NCI-H2107 treated with DMSO at 0.1 percent for 48 hours (cell line): Measurements from ENCODE around the gene ZNF277.

Experiments
- DNase-seq: peaks from one replicate; lab custom pipeline; 2025; ENCODE audit not compliant: unreplicated experiment; lab: John Stamatoyannopoulos, UW

ZNF277 gene

DNA sequence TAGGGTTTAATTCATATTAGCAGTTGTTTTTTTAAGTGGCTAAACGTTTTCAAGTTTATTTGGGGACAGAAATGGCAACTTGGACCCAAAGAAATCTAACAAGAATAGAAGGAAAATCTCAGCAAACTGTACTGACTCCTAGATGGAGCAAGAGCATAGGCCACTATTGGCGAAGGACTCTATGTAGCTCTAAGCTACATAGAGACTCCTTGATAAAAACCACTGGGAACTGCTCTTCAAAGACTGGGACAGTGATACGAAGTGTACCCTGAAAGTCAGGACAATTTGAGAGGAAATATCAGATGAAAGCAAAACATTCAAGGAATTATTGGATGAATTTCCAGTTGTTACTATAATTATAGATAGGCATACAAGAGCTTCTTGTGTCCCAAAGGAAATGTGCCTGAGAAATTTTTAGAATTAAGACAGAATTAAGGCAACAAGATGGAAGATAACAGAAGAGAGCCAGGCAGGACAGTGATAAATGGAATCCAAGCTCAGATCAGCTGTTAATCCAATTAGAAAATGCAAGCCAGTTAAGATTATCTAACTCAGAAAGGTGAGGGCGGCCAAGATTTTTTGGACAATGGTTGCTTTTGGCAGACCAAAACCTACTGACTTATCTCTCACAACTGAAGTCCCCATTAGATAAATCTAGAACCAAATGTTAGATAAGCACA, 140.0 kb downstream of the ZNF277 start:
- DNase-seq = no peak

DNA sequence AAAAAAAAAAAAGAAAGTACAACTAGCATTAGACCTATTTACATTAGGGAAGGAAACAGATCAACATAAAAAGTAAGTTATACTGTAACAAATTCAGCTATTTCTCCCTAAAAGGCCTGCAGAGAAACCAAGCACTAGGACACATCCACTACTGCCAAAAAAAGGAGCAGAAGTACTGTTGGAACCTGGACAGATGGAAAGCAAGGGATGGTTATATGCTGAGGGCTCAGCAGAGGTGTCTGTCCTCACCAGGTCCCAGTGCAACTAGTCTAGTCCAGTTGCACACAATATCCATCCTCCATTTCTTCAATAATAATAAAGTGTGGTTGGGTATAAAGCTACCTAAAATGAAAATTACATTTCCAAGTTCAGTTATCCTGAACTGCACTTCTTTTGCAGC, 140.6 kb downstream of the ZNF277 start:
- no peak for DNase-seq

DNA sequence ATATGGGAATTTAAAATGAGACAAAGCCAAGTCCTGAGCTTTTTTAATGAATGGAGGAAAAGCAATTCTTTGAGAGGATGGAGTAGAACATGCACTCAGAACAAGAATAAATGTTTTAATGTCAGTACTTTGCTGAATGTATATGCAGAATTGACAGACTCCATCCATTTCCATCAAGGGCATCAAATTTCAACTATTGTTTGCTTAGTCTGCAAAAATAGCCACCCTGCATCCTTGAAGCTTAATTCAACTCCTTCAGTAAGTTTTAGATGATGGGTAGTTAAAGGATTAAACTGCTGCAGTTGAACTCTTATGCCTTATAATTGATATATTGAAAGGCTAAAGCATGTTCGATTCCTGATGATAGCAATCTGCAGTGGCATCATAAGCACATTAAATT, 144.1 kb downstream of the ZNF277 start:
- DNase-seq = peak; percentile 35

DNA sequence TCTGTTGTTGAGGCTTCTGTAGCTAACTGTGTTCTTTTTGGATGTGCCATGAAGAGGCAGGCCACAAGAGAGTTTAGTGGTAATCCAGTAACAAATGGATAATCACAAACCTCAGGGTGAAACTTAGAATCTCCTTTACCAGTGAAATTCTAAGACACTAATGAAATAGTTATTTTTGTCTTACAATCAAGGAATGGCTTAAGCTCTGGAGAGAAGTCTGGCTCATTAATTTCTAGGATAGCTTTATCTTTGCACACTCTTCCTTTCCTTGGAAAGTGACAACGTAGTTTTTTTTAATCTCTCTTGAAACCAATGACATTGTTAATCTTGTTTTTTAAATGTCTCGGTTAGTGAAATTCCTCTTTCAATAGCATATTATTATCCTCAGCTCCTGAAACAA, 150.1 kb downstream of the ZNF277 start:
- DNase-seq = no peak

DNA sequence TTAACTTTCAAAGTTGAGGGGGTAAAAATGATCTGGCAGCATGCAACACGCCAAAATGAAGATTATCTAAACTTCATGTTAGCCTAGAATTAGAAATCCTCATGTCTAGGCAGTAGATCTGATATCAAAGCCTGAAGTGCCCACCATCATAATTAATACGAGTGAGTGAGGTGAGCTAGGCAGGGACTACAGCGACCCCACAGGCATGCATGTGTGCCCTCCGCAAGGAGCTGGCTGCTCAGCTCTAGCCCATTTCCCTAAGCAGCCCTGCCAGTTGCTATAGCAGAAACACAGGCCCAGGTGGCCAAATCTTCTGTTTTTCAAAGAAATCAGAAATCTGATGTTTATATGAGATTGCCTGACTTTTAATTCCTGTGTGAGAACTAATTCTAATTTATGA, 150.6 kb downstream of the ZNF277 start:
- DNase-seq = no peak

DNA sequence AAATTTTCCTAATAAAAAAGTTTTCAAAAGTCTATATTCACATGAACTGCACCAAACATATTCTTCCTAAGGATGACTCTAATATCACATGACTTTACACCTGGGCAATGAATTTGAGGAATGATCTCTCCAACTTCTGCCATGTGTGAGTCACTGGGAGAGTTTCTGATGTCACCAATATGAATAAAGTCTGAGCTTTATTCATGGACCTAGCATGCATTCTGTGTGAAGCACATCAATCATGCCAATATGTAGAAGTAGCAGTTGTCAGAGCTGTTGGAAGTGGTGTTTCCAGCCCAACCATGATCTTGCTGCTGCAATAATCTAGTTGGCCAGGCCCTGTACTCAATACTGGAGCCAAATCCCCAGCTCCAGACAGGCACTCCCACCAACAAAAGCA, 152.0 kb downstream of the ZNF277 start:
- no peak for DNase-seq

DNA sequence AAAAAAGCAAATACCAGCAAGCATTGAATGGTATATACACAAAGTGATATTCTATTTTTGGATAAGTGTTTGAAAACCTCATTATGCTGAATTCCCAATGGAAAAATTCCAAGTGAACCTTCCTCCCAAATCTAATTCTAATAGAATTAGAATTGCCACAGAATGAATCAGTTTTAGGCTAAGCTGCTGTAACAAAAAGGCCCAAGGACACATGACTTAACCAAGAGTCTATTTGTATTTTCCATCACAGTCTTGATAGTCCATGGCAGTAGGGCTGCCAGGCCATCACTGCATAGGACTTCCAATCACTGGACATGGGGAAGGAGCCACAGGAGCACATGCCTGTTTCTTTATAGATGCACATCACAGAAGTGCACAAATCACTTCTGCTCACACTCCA, 152.6 kb downstream of the ZNF277 start:
- DNase-seq = no peak

DNA sequence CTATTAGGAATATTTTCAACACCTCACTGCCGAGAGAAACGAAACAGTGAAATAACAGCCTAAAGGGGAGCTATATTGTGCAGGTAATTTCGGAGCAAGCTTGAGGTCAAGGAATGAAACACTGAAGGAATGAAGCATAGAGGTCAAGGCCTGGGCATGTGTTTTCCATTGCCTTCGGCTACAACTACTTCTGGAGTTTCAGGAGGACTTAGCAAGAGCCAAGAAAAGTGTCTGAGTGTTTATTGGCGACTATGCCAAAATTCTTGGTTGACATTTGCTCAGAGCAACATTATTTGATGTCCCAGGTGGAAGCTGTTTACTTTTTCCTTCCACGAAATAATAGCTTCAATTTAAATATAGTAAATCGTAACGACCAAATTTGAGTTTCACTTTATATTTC, 154.2 kb downstream of the ZNF277 start:
- no peak for DNase-seq

DNA sequence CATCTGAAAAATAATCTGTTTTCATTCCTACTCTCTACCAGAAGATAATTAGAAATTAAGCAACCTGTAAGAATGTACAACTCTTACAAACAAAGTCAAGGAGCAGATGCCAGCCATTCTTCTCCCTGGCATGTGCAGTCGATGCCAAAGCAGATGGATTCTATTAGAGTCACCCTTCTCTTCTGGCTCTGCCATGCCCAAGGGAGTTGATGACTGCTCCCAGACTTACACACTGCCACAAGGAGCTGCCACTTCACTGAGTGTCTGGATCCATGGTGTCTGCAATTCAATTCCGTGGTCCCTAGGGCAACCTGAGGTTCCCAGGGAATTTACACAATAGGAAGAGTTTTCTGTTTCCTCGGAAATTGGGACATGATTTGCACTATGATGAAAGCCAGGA, 154.7 kb downstream of the ZNF277 start:
- DNase-seq = no peak

DNA sequence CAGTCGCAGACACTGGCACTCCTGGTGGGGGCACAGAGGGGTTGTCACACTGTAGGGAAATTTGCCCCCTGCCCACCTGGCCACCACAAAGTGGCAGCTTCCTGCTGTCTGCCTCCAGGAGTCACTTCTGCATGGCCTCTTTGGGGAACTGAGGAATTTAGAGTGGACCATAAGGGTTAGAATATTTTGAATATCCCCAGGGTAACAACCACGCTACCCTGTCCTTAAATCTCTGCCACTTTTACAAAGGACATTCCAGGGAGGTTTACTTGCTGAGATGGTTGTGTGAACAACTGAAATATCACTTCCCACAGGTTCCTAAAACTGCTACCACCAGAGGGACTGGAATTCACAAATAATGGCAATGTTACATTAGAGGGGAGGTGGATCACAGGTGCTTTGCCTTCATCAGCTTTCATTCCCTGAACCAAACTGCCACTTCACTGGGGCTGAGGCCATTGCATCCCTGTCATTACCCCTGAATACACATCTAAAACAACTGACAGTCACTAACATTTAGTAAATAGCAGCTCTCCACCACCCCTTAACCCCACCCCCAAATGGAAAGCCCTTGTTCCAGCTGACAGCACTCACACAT, 155.7 kb downstream of the ZNF277 start:
- DNase-seq = peak; percentile 80

DNA sequence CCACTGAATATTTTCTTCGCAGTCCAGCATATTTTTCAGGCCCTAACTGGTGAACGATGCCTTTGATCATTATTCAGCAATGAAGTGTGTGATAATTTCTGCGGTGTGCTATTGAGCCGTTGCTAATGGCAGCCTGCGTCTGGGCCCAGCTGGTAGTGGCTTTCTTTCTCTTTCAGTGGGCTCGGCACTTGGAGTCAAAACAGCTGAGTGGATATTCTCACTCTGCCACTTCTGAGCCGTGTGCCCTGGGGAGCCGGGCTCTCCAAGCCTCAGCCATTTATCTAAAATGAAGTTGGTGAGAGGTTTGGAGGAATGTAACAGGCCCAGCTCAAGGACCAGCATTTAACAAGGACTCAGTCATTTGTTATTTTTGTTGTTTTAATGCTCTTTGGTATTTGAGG, 156.2 kb downstream of the ZNF277 start:
- DNase-seq = peak; percentile 84

DNA sequence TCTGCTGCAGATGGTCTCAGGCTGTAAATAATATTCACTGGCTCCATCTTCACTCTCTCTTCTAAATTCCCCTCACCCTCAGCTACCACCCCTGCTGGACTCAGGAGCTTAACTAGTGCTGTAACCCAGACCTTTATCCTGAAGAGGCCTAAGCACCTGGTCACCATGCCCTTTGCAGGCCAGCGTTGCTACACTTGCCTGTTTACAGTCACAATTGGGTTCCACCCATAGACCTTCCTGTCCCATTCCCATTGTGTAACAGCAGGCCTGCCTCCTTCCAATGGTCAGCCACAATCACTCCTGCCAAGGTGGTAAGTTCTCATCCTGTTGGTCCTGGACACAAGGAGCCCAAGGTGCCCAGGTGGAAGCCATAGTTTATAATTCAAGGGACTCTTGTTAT, 157.9 kb downstream of the ZNF277 start:
- no peak for DNase-seq

DNA sequence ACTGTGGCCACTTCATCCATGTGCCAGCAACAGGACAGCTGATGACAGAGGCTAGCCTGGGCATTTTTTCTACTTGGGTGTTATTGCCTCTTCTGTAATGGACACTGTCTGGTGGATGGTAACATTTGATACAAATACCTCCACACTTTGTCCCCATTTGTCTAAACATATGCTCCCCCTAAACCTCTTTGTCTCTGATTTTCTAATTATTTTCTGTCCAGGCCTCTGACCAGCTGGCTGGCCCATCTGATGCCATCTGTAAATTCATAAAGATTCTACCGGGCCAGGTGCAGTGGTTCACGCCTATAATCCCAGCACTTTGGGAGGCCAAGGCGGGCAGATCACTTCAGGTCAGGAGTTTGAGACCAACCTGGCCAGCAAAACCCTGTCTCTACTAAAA, 159.1 kb downstream of the ZNF277 start:
- no peak for DNase-seq

DNA sequence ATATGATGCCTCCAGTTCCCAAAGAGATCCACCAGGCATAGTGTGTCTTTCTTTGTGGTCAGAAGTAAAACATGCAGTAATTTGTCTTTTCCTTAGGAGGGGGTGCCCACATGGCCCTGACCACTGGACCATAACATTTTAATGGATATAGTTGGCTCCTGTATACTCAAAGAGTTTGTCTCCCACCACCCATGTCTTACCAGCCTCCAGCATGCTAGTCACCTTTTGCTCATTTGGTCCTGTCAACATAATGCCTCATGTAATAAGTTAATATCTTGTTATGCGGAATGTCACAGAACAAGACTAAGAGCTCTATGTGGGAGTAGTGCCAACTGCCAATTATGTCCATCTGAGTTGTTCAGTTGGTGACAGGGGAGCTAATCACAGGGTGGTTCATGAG, 160.4 kb downstream of the ZNF277 start:
- DNase-seq = no peak

DNA sequence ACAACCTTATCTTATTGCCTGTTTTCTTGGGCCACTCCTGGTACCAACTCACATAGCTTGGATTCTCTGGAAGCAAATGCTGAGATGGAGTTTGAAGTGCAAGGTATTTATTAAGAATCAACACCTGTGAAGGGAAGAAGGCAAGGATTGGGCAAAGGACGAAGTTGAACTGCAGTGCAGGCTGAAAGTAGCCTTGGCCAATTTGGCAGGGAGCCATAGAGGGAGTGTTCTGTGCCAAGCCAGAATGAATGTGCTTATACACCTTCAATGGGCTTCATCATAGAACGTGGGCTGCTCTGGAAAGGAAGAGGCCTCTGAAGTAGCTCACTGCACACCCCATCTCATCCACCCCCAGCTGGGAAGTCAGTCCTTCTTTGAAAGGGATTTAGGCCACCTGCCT, 163.9 kb downstream of the ZNF277 start:
- DNase-seq = peak; percentile 79

DNA sequence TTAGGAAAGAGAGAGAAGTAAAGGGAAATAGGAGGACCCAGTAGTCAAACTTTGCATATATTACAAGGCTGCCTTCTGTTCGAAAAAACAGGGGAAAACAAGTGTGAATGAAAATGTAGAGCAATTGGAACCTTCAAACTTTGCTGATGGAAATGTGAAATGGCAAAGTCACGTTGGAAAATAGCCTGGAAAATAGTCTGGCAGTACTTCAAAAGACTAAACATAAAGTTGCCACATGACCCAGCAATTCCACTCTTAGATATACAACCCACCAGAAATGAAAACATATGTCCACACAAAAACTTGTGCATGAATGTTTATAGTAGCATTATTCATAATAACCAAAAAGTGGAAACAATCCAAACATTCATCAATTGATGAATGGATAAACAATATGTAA, 165.2 kb downstream of the ZNF277 start:
- DNase-seq = no peak

DNA sequence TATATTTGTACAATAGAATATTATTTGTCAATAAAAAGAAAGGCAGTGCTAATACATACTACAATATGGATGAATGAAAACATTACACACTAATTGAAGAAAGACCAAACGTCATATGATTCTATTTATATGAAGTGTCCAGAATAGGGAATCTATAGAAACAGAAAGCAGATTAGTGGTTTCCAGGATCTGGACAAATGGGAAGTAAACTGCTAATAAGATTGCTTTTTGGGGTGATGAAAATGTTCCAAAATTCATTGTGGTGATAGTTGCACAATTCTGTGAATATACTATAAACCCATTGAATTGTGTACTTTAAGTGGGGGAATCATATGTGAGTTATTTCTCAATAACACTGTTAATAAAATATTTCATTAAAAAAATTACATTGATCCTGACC, 165.6 kb downstream of the ZNF277 start:
- DNase-seq = no peak

DNA sequence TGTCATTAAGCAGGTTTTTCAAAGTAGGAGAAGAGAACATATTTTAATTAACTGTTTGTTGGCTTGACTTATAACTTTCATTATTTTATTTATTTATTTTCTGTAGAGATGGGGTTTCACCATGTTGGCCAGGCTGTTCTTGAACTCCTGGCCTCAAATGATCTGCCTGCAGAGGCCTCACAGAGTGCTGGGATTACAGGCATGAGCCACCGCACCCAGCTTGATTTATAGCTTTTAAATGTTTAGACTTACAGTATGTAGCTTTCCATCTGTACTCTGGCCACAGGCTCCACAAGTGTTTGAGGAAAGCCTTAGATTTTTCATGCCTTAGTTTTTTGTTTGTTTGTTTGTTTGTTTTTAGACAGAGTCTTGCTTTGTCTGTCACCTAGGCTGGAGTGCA, 171.1 kb downstream of the ZNF277 start:
- no peak for DNase-seq

DNA sequence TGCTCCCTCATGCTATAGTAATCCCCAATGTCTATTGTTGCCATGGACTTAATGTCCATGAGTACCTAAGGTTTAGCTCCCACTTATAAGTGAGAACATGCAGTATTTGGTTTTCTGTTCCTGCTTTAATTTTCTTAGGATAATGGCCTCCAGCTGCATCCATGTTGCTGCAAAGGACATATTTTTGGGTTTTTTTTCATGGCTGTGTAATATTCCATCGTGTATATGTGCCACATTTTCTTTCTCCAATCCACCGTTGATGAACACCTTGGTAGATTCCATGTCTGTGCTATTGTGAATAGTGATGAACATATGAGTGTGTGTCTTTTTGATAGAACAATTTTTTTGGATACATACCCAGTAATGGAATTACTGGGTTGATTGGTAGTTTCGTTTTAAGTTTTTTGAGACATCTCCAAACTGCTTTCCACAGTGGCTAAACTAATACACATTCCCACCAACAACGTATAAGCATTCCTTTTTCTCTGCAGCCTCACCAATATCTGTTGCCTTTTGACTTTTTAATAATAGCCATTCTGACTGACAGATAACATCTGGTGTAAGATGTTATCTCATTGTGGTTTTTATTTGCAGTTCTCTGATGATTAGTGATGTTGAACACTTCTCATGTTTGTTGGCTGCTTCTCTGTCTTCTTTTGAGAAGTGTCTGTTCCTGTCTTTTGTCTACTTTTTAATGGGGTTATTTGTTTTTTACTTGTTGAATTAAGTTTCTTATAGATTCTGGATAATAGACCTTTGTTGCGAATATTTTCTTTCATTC, 175.0 kb downstream of the ZNF277 start:
- no peak for DNase-seq

DNA sequence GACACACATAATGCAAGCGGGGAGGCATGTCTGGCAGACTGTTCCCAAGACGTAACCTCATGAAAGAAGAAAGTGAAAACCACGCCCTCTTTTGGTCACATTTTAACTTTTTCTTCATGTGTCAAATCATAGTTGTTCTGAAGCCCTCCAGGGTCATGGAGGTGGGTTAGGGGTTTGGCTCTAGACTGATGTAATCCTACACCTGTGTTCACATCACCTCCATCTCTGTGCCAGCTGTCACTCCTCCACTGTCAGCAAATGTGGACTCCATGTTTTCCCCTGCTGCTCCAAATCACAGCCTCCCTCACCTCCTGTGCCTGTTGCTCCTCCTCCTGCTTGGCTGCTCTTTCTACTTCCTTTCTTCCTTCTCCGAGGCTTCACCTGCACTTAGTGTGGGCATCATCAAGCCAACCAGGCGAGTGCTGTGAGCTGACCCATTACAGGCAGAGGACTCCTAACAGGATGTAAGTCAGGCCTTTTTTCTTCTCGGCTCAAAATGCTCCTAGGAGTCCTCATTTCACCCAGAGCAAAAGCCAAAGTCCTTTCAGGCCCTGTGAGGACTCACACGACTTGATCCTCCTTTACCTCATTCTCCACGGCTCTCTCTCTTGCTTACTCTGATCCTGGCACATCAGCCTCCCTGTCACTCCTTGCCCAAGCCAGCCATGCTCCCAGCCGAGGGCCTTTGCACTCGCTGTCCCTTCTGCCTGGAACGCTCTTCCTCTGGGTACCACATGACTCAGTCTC, 177.3 kb downstream of the ZNF277 start:
- DNase-seq = no peak

DNA sequence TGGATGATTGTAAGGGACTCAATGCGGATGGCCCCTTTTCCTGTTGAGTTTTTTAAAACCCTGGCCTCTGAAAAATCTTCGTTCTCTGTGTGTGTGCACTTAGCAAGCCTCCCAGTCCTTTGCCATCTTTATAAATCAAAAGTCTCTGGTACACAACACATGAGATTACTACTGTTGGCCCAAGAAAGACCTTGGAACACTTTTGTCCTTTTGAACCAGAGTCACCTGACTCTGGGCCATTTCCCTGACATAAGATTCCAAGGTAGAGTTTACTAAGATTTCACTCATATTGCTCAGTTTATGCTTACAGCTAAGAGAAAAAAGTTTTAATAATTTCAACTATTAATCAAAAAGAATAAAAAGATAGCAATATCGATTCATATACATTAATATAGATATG, 179.0 kb downstream of the ZNF277 start:
- no peak for DNase-seq

DNA sequence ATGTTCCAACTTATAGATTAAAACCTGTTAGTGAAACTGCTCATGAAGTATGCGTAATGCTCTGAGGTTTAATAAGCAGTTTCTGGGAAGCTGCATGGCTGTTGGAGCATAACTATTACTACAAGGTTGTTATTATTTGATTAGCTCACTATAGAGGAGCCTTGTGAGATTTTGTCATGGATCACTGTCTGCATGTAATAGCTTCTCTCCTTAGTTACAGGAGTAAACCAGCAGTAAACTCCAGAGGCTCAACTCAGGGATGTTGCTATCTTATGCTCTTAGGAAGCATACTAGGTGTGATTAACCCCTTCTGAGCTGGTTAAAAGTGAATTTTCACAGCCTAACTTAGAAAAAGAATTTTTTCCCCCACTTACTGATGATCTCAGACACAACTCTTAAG, 180.1 kb downstream of the ZNF277 start:
- no peak for DNase-seq
